ENCODE data around the gene RAD18. TPM values are rescaled to one million over a fixed set of nuclear protein-coding genes. Genes with fewer than 3 reads are reported as not detected.

Gene RAD18
- total and polyA plus RNA-seq, 9 of the 15 experiments (the other 6 are each of a cell fraction or from before 2014, with no cell fraction given), result 19.2 to 49.4 (median 34.4) TPM

GRCh38 chr3:8834974-8835373 is 128.3 kb downstream of the RAD18 start:
- no peak for DNase-seq (ENCODE audit: extremely low read depth in 1 of 4, low spot score in 3 of 4)
- BruUV-seq (replicated peaks), result no TSS peak
- POLR2A ChIA-PET, result no interaction called here
- Histone ChIP-seq H3K9me3 (replicated peaks; ENCODE audit: control insufficient read depth, insufficient read depth, low read depth, low read length) (no peaks in the 10 kb centered on the region), H3K4me3 (no peak overlapping the region), H4K20me1 (replicated peaks; ENCODE audit: control insufficient read depth, insufficient read depth, low read length) (no peaks in the 10 kb centered on the region), H3K9me1 (ENCODE audit: control insufficient read depth, insufficient read depth, low read length) (no peaks in the 10 kb centered on the region), H3K4me1 (replicated peaks in 1 of 2; ENCODE audit: control insufficient read depth in 2 of 2, insufficient read depth in 2 of 2, low read length in 2 of 2) (no peaks in the 10 kb centered on the region), H3K9ac (ENCODE audit: insufficient read depth in 1 of 2, low read depth in 2 of 2, low read length in 2 of 2) (no peak overlapping the region), H3K36me3 (ENCODE audit: control insufficient read depth, insufficient read depth, low read length) (no peaks in the 10 kb centered on the region), H3K27me3 (ENCODE audit: control insufficient read depth in 2 of 2, insufficient read depth in 2 of 2, low read length in 2 of 2) (no peaks in the 10 kb centered on the region), H2AFZ (ENCODE audit: low read depth, low read length) (no peak overlapping the region), H3K79me2 (ENCODE audit: control insufficient read depth, insufficient read depth, low read length) (no peaks in the 10 kb centered on the region), H3K27ac (ENCODE audit: extremely low read depth, low read depth, low read length) (no peak overlapping the region), H3K4me2 (ENCODE audit: insufficient read depth, low read length) (no peak overlapping the region)
- CTCF ChIA-PET (ENCODE audit: low intra/inter-chr PET ratio), result no interaction called here
- intact Hi-C loops (cut with micrococcal nuclease) (no loop called here), in situ Hi-C loops (cut with MboI) (no loop called here)
- 39% methylated on average over 6 of the region's 6 CpGs for WGBS (ENCODE audit: insufficient coverage, low coverage, missing lambda C conversion rate)
- TF ChIP-seq KLF10 (CRISPR knock-in tag; IDR thresholded peaks at IDR 0.05) (no peak), SIN3A (IDR thresholded peaks at IDR 0.05; ENCODE audit: borderline replicate concordance in 2 of 2, control insufficient read depth in 1 of 2, low read depth in 2 of 2, low read length in 2 of 2) (no peak)
- no peak for FAIRE-seq
- ATAC-seq, result no peak

GRCh38 chr3:8827641-8828040 is 135.6 kb downstream of the RAD18 start:
- Histone ChIP-seq H3K79me2 (ENCODE audit: control insufficient read depth, insufficient read depth, low read length) (no peaks in the 10 kb centered on the region), H3K4me1 (replicated peaks in 1 of 2; ENCODE audit: control insufficient read depth in 2 of 2, insufficient read depth in 2 of 2, low read length in 2 of 2) (no peaks in the 10 kb centered on the region), H2AFZ (ENCODE audit: low read depth, low read length) (no peak overlapping the region), H3K9ac (ENCODE audit: insufficient read depth in 1 of 2, low read depth in 2 of 2, low read length in 2 of 2) (no peak overlapping the region), H3K9me3 (replicated peaks; ENCODE audit: control insufficient read depth, insufficient read depth, low read depth, low read length) (no peaks in the 10 kb centered on the region), H3K36me3 (ENCODE audit: control insufficient read depth, insufficient read depth, low read length) (no peaks in the 10 kb centered on the region), H4K20me1 (replicated peaks; ENCODE audit: control insufficient read depth, insufficient read depth, low read length) (no peaks in the 10 kb centered on the region), H3K4me2 (ENCODE audit: insufficient read depth, low read length) (no peak overlapping the region), H3K27me3 (ENCODE audit: control insufficient read depth in 2 of 2, insufficient read depth in 2 of 2, low read length in 2 of 2) (no peaks in the 10 kb centered on the region), H3K4me3 (no peak overlapping the region), H3K27ac (ENCODE audit: extremely low read depth, low read depth, low read length) (no peak overlapping the region), H3K9me1 (ENCODE audit: control insufficient read depth, insufficient read depth, low read length) (no peaks in the 10 kb centered on the region)
- BruUV-seq (replicated peaks), result no TSS peak
- DNase-seq (ENCODE audit: extremely low read depth in 1 of 4, low spot score in 3 of 4), result no peak
- CTCF ChIA-PET (ENCODE audit: low intra/inter-chr PET ratio), result no interaction called here
- in situ Hi-C loops (cut with MboI), result no loop called here
- WGBS (ENCODE audit: insufficient coverage, low coverage, missing lambda C conversion rate), result 28% methylated on average over 1 of the region's 1 CpG
- intact Hi-C loops (cut with micrococcal nuclease), result no loop called here
- POLR2A ChIA-PET, result no interaction called here
- ATAC-seq, result no peak
- FAIRE-seq, result no peak
- TF ChIP-seq CHD4 (IDR thresholded peaks at IDR 0.05; ENCODE audit: insufficient read depth, insufficient replicate concordance, low read depth, low read length, poor library complexity, severe bottlenecking), result no peak
- TF ChIP-seq CCAR2 (IDR thresholded peaks at IDR 0.05; ENCODE audit: low read depth, low read length), result no peak
- TF ChIP-seq KDM4B (IDR thresholded peaks at IDR 0.05; ENCODE audit: borderline replicate concordance in 2 of 2, low read depth in 1 of 2), result no peak
- no peak for TF ChIP-seq ZNF324 (CRISPR knock-in tag; IDR thresholded peaks at IDR 0.05)
- TF ChIP-seq CBX2 (IDR thresholded peaks at IDR 0.05; ENCODE audit: insufficient read depth, low read length, poor library complexity, severe bottlenecking), result no peak
- no peak for TF ChIP-seq BCL6 (CRISPR knock-in tag; IDR thresholded peaks at IDR 0.05)
- no peak for TF ChIP-seq FOXK2 (conservative IDR thresholded peaks at IDR 0.05 in 1 of 2, IDR thresholded peaks at IDR 0.05 in 1 of 2; ENCODE audit: low read depth in 2 of 2)
- TF ChIP-seq POLR2AphosphoS2 (IDR thresholded peaks at IDR 0.05; ENCODE audit: low read length), result no peak
- TF ChIP-seq U2AF1 (optimal IDR thresholded peaks at IDR 0.05; ENCODE audit: low read depth, low read length), result no peak
- TF ChIP-seq E2F5 (CRISPR knock-in tag; IDR thresholded peaks at IDR 0.05), result no peak
- TF ChIP-seq TBP (optimal IDR thresholded peaks at IDR 0.05; ENCODE audit: low read depth, low read length), result no peak
- TF ChIP-seq GMEB1 (CRISPR knock-in tag; IDR thresholded peaks at IDR 0.05), result no peak
- TF ChIP-seq RBM34 (IDR thresholded peaks at IDR 0.05; ENCODE audit: borderline replicate concordance, insufficient read depth, low read length), result no peak
